NCI-H748 (cell line): ENCODE data around the gene AVPR1B.
A peak's percentile ranks its signal among the peaks of the same experiment; 100 is the strongest.
"Not testable (repeated sequence)": the region's sequence is repeated elsewhere in the genome, so short reads cannot be mapped to it uniquely, and the experiment has no call there.

Experiments
- DNase-seq: peaks from one replicate; lab custom pipeline; 2025; ENCODE audit not compliant: unreplicated experiment; lab: John Stamatoyannopoulos, UW

Gene AVPR1B

DNA sequence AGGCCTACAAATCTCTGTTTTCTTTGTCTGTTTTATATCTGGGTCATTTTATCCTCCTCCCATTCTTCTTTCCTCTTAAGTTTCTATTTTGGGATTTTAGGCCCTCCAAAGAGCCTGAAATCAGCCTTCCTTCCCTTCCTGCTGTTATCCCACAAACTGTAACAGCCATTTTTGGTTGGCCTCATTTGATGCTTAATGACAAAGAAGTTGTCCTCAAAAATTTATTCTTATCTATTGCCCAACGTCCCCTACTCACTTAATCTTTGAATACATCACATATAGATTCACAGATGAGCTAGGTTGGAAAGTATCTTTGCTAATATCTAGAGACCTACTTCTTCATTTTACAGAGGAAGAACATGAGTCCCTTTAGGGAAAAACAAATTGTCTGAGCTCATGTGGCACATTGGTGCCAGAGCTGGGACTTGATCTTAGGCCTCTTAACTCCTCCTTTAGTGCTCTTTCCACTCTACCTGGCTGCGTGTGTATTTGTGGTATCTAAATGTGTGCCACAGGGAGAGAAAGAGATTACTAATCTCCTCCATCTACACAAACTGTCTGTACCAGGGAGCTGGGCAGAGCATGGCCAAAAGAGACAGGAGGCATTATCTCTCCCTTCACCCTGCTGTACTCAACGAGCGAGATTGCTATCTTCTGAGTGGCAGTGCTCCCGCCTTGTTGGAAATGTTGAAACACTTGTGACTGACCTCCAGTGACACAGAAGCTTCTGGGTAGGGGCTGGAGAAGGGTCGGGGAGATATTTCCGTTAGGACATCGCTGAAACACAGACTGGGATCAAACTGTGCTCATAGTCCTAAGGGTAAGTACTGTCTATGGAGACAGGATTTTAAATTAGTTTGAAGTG lies 34.1 kb downstream of the AVPR1B start:
- no peak for DNase-seq

DNA sequence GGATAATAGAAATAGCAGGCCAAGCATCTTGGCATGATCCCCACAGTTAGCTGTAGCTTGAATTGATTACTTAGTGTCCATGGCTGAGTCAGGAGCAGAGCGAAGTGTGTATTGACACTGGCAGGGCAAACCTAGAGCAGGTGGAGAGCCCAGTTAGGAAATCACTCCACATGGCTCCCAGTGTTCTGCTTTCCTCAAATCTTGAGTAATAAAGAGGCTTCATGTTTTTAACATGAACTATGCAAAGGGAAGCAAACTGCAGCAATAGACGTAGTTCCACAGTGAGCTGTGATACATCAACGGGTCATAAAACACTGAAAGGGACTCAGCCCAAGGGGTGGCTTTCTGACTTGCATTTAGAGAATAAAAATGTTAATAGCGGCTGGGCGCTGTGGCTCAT lies 35.3 kb downstream of the AVPR1B start:
- DNase-seq, result no peak

DNA sequence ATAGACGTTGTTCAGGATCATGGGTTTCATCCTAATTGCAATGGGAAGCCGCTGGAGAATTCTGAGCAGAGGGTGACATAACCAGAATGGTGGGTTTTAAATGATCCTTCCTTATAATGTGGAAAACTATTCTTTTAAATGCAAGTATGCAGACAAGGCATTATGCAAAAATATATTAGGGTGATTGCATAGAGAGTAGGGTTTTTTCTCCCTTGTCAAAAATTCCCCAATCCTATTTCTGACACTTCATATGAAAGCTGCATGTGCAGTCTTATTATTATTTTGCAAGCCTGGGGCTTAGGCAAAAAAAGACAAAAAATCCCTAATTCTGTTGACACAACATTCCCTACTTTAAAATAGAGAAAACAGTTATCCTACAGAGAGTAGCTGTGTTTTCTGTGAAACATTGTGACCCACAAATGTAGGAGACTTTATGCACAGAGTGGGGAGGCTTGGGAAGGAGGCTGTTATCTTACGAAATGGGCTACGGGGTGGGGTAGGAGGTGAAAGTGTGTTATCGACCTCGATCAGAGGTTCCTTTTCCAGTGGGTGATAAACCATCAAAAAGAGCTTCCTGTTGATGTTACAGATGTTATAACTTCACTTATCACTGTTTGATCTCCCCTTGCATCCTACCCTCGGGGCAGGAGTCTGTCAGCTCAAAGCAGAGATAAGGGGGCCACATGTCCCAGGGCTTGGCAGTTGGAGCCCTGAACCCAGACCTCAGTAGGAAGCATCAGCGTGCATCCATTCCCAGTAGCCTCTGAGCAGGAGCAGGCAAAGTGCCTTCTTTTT lies 37.0 kb downstream of the AVPR1B start:
- DNase-seq, result no peak

DNA sequence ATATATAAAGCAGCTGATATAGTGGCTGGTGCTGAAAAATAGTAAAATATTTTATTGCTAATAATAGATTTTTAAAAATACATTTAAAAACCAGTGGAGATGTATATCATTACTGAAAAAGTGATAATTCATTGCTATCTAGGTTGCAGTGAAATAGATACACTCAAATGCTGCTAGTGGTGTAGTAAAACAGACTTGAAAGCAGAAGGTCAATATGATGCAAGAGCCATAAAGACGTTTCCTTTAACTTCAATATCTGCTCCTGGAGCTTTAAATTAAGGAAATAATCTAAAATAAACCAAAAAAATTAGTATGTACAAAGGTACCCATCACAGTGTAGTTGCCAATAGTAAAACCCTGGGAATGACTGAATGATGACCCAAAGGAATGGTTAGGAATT lies 38.1 kb downstream of the AVPR1B start:
- DNase-seq, result no peak

DNA sequence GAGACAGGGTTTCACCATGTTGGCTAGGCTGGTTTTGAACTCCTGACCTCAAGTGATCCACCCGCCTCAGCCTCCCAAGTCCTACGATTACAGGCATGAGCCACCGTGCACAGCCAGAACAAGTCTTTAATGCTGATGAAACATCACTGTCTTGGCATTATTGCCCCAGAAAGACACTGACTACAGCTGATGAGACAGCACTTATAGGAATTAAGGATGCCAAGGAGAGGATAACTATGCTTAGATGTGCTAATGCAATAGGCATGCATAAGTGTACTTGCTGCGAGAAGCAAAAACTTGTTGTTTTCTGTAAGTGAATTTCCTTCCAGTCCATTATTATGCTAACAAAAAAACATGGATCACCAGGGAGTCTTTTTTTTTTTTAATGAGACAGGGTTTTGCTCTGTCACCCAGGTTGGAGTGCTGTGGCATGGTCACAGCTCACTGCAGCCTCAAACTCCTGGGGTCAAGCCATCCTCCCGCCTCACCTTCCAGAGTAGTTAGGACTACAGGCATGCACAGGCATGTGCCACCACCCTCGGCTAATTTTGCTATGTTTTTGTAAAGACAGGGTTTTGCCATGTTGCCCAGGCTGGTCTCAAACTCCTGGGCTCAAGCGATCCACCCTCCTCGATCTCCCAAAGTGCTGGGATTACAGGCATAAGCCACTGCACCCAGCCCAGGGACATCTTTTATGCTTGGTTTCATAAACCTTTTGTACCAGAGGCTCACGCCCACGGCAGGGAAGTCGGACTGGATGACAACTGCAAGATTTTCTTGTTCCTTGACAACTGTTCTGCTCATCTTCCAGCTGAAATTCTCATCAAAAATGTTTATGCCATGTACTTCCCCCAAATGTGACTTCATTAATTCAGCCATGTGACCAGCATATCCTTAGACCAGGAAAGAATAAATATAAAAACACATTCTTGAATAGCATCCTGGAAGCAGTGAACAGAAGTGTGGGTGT lies 41.1 kb downstream of the AVPR1B start:
- no peak for DNase-seq

DNA sequence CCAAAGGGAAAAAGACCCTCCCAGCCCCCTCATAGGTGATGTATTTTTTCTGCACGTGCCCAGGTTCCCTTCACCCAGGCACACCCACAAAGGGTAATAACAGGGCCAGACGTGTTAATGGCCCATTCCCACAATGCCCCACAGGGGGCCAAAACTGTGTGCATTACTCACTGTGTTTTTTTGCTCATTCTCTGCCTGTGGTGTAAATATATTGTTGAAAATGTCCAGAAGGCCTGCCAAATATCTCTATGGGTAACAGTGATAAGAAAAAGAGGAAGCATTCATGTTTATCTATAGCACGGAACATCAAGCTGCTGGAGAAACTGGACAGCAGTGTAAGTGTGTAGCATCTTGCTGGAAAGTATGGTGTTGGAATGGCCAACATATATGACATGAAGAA lies 42.3 kb downstream of the AVPR1B start:
- DNase-seq, result peak; percentile 10

DNA sequence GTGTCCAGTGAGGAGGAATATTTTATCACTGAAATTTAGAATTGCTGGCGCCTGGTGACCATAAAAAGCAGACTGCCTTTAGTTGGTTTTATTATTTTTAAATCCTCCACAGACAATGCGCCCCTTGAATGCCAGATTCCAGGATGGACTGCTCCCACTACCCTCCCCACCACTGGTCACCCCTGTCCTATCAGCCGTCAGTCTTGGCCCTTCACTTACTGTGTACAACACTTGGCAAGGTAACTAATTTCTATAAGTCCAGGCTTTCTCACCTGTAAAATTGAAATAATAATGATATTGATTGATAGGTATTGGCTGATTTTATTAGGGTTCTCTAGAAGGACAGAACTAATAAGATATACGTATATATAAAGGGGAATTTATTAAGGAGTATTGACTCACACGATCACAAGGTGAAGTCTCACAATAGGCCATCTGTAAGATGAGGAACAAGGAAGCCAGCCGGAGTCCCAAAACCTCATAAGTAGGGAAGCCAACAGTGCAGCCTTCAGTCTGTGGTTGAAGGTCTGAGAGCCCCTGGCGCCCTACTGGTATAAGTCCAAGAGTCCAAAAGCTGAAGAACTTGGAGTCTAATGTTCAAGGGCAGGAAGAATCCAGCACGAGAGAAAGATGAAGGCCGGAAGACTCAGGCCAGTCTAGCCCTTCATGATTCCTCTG lies 46.4 kb downstream of the AVPR1B start:
- DNase-seq, result no peak

DNA sequence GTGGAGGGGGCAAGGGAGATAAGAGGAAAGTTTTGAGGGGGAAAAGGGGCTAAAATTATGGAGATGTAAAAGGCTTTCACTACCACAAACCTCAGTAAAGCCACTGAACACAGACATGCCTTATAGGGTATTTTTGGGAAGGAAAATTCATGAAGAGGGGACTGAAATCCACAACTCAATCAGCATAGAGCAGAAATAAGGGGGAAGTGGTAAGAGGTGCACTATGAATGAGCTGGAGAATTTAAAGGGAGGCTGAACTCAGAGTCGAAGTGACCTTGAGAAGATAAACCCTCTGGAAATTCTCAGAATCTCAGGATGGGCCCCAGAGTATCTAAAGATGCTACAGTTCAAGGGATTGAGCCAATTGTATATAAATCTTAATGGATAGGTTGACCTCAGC lies 48.9 kb downstream of the AVPR1B start:
- DNase-seq, result no peak

DNA sequence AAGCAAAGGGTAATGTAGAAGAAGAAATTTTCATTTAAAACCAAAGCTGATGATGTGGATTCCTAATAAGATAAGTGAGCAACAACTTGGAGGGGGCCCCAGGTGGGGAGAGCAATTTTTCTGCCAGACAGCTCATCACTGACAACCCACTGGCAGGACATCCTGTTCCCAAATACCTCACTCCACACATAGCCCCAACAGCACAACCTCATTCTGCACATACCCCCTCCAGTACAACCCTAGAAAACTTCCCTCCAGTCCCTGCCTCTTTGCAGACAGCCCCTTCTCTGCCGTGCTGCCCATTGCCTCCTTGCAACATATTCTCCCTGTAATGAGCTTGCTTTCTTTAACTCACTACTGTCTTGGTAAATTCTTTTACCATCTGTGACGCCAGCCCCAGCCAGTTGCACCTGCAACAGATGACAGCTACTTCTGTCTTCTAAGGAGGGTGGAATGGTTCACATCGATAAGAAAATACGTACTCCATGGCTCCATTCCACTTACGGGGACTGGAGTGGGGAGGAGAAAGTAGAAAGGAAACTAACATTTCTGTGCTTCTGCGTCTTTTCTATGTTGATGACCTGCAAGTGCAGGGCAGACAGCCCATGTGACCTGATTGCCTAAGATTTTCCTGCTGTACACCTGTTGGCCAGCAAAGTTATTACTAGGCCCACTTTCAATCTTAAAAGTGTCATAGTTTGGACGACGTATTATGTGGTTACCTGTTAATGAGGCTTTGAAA lies 49.5 kb downstream of the AVPR1B start:
- no peak for DNase-seq

DNA sequence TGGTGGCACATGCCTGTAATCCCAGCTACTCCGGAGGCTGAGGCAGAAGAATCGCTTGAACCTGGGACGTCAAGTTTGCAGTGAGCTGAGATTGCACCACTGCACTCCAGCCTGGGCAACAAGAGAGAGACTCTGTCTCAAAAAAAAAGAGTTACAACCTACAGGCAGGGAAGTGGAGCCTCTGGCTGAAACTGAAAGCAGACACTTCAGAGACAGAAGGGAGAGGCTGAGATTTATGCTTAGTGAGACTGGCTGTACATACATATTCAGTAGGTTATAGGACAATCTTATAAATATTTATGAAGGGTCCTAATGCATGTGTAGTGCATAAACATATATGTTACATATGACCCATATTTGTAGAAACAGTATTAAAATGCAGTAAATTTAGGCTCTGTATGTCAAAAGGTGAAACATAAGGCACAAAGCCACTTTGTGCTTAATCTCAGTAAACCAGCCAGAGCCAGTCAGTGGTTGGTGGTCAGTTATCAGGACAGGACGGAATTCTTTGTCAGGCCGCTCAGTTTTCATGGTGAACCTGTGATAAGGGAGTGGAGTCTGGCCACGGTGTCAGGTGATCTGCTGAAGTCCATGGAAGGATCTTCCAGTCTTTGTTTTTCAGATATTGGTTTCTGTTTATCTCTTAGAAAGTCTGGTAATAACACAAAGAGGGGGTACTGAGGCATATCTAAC lies 50.6 kb downstream of the AVPR1B start:
- no peak for DNase-seq

DNA sequence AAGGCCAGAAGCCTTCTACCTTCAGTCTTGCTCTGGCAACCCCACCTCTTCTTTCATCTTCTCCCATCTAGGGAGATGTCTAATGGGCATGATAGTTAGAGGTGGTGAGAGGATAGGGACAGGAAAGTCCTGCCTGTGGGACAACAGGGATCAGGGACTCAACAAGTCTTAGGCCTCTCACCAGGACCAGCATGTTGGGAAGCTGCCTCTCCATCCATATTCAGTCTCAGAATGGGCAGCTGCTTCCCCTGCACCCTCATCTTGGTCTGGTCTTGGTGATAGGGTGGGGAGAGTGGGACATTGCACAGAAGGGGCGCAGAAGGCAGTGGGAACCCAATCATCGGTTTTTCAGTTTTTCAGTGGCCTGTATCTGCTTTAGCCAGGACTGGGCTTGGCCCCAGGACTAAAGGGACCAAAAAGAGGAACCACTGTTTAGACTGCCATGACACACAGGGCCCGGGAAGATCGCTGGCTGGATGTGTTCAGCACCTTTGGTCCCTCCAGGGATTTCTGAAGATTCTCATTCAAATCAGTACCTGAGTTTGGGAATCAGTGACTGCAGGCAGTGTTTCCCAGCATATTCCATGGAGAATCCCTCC lies 51.5 kb downstream of the AVPR1B start:
- DNase-seq, result no peak

DNA sequence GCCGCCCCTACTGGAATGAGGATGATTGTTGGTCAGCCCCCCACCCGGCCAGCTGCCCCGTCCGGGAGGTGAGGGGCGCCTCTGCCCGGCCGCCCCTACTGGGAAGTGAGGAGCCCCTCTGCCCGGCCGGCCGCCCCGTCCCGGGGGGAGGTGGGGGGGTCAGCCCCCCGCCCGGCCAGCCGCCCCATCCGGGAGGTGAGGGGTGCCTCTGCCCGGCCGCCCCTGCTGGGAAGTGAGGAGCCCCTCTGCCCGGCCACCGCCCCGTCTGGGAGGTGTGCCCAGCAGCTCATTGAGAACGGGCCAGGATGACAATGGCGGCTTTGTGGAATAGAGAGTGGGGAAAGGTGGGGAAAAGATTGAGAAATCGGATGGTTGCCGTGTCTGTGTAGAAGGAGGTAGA lies 52.7 kb downstream of the AVPR1B start:
- DNase-seq, result not testable (repeated sequence)

DNA sequence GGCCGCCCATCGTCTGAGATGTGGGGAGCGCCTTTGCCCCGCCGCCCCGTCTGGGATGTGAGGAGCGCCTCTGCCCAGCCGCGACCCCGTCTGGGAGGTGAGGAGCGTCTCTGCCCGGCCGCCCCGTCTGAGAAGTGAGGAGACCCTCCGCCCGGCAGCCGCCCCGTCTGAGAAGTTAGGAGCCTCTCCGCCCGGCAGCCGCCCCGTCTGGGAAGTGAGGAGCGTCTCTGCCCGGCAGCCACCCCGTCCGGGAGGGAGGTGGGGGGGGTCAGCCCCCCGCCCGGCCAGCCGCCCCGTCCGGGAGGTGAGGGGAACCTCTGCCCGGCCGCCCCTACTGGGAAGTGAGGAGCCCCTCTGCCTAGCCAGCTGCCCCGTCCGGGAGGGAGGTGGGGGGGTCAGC lies 53.2 kb downstream of the AVPR1B start:
- not testable (repeated sequence) for DNase-seq

DNA sequence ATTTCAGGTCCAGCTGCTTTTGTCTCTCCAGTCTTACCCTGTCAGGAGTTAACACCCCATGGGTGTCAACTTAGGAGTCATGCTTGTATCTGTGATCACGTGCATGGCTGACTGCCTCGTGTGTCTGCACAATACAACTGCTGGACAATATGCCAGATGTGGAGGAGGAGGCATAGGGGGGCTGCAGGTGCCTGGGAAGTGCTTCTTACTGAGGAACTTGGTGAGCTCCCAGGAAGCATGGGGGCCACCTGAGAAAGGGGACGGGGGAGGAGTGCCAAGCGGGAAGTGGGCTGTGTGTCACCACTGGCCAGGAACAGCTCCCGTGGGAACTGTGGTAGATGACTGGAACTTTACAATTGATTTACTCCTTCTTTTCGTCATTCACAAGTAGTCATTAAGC lies 54.7 kb downstream of the AVPR1B start:
- no peak for DNase-seq

DNA sequence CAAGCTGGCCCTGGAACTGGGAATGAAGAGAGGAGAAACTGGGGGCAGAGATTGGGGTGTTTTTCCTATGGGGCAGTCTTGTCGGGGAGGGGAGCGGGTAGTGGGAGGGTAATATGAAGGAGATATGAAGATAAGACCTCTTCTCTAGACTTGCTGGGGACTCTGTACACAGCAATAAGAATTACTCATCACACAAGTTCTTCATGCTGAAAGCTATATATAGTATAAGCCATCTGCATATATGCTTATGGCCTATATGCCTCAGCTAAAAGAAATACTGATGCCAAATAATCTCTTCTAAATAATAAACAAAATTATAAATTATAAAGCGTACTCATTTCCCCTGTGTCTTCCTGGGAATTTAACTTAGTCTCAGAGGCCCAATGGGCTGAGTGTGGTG lies 56.3 kb downstream of the AVPR1B start:
- DNase-seq, result no peak
